GM19397 (cell line): ENCODE results near the gene CADPS.

Experiments
- ATAC-seq: cut with Tn5 transposase; IDR thresholded peaks from one replicate; pipeline ENCODE4 v1.9.1; 2021; ENCODE audit warnings: mild to moderate bottlenecking, moderate library complexity; ENCODE audit not compliant: unreplicated experiment

Gene CADPS

DNA sequence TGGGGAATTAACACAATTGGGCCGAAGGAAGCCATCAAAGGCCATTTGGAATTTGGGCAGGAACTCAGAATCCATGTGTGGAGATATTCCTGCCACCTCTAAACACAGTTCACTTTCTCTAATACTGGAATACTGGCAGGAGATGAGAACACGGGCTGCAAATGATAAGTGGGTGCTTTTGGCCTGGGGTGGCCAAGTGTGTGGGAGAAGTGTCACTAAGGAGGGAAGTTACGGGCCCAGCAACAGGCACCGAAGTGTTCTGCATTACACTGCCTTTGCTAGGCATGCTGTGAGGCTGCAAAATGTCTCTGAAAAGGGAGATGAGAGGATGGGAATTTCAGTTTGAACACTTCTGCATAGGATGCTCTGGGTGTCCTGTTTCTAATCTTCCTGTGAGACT, 412.4 kb downstream of the CADPS start:
- no peak for ATAC-seq

DNA sequence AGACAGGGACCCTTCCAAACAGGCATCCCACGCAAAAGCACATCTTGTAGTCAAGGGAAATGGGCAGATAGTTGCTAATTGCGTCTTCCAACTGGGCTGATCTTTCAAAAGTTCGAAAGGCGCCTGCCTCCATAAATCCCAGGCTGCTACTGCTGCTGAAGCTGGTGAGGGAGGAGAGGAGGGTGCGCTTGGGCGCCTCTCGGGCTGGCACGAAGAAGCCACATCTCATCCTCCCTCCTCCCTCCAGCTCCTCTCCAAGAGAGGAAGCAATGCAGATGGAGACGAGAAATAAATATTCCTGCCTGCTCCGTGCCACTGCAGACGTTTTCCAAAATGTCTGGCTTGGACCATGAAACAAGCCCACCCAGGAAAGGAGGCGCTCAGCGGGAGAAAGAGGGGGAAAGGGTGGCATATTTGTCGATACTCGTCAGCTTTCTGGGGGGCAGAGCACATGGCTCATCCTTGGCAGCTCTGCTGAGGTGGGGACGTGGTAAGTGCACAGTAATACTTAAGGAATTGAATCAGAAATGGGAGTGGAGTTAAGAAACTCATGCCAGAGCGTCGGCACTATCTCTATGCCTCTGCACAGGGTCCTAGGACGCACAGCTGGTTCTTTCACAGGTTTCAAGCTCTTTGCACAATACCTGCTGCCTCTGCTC, 413.0 kb downstream of the CADPS start:
- no peak for ATAC-seq

DNA sequence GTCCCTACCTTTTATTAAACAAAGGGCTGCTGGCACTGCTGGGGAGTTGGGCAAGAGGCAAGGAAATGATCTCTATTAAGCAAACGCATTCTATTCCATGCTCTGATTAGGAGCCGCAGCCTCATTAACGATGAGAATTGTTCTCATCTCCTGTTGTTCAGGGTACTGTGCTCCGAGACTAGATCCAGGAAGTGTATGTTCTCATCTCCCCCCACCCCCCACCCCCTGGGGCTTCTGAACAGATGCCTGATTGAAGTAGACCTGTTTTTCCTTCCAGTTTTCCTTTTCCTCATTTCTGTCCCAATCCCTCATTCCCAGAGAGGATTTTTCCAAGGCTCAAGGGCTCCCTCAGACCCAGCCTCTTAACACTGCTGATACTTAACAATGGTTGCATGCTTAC, 420.3 kb downstream of the CADPS start:
- ATAC-seq: no peak

DNA sequence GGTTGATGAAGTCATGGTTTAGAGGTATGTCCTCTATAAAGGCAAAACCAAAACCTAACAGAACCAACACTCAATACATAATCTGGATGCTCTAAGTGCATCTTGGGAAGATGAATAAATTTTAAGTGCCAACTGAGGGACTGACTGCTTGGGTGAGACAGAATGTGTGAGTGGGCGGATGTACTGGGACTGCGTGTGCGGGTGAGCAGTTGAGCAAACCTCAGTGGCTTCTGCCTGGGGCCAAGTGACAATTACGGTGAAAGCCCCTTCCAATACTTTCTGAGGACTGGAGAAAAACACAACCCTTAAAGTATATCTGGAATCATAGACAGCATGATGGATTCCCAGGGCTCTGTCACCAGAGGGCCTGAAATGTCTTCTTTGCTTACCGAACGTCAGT, 421.8 kb downstream of the CADPS start:
- ATAC-seq: no peak

DNA sequence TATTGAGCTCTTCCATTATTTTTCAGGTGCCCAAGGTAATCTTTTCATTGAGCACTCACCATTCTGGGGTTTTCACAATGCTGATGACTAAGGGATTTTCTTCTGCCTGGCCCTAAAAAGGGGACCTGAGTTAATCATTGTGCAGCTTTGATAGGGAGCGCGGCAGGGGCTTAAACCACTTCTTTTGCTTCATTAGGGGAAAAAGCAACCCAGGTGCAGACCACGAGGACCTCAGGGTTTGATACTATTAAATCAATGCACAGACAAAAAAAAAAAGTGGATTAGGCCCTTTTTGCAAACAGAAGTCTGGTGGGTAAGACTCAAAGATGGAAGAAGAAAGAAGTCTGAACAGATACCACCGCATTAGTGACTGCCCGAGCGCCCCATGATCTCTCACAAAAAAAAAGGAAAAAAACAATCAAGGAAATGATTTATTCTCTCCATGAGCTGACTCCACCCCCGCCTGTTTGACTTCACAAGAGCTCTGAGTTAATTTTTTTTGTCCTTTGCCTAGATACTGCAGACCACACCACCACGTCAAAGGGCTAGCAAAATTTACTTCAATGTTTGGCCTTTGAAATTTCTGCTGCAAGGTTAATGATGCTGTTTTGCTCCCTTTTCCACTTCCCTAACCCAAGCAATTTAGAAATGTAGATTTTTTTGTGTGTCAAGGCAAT, 423.9 kb downstream of the CADPS start:
- ATAC-seq: no peak

DNA sequence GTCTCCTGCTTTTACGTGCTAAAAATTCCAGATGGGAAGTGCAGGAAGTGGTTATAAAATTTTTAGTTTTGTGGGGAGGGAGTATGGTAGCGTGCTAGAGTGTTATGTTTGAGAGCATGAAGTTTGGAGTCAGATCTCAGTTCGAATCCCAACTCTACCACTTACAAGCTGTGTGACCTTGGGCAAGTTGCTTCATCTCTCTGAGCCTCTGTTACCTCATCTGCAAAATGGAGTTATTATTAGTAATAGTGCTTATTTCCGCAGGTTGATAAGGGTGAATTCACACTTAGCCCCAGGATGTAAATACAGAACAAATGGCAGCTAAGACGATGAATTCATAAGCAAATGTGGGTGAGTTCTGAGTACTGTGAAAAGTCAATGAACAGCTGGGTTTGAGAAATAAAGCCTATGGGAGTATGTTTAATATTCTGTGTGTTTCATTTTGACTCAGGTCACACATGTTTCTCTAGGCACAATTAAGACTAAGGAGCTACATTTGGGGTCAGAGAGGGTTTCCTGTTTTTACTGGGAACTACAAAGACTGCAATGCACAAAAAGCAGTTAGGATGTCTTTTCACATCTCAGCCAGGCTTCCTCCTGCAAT, 428.8 kb downstream of the CADPS start:
- peak; percentile 47 for ATAC-seq

DNA sequence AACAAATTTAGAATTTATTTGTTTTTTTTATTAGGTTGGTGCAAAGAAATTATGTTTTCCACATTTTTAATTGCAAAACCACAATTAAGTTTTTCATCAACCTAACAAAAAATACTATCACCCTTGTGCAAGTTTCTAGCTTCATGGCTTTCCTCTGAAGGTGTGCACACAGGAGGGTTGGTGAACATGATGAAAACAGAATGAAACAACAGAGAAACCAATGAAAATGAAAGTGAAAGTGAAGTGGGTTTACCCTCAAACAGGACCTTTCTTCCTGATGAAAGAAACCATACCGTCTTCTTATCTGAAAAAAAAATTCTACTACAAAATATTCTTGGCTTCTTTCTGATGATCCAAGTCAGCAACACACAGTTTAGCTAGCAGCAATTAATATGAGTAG, 429.9 kb downstream of the CADPS start:
- ATAC-seq: no peak

DNA sequence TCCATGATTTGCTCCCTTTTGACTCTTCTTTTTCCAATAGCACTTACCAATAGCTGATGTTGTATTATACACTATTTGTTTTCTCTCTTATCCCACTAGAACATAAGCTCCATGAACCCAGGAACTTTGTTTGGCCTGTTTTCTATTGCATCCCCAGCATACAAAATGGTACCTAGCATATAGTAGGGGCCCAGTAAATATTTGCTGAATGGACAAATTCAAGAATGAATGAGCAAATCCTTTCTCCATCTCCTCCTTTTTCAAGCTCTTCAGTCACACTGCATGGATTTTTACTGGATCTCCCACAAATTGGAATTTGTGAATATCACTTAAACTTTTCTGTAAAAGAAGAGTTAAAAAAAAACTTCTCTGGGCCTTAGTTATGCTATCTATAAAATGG, 435.2 kb downstream of the CADPS start:
- no peak for ATAC-seq

DNA sequence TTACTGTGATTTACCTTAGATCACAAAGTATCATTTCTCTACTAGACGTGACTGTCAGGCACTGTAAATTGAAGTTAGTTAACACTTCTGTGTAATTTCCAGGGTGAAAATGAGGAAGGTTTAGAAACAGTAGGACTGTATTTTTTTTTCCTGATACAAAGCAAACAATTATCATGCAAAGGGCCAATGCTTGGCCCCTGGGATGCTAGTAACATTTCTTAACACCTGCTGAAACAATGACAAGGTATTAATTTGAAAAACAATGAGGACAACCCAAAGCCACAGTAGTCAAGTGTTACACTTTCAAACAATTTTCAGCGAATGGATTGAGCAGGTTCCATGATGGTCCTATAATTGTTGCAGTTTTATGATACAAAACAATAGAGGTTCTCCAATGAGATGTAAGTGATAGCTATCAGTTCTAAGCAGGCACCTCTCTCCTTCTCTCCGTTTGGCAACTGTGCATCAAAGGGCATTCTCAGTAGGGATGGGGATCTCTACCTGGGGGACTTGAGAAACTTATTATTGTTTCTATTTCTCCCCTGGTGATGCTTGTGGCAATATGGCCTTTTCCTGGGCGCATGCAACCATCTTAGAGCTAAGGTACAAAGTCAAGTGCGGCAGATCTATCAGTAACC, 435.9 kb downstream of the CADPS start:
- no peak for ATAC-seq

DNA sequence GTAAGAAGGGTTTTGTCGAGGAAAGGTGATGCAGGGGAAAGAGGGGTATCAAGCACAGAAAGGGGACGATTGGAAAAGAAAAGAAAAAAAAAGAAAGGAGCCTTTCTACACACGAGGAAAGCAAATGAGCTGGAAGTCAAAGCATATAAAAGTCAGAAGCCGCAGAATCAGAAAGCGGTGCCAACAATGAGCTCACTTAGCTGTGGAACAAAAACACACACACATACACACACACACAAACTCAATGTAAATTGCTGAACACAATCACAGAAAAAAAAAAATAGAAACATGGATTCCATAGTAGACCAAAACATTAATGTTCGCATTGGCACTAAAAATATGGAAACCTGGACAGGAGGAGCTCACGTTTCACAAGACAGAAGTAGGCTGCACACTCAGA, 438.4 kb downstream of the CADPS start:
- no peak for ATAC-seq

DNA sequence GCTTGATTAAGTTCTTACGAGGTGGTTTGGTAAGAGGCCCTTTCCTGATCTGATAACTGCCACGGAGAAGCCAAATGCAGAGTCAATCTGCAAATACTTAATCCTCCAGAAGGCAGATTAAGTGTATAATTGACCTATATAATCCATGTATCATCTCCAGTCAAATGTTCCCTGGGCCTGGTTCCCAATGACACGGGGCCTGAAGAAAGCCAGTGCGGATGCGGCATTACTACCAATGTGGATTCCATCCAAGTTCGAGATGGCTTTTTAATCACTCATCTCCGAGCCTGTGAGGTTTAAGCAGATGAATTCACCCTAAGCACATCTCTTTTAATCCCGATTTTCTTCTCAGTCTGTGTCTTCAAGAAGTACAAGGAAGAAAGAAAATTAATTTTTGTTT, 441.8 kb downstream of the CADPS start:
- ATAC-seq: no peak

DNA sequence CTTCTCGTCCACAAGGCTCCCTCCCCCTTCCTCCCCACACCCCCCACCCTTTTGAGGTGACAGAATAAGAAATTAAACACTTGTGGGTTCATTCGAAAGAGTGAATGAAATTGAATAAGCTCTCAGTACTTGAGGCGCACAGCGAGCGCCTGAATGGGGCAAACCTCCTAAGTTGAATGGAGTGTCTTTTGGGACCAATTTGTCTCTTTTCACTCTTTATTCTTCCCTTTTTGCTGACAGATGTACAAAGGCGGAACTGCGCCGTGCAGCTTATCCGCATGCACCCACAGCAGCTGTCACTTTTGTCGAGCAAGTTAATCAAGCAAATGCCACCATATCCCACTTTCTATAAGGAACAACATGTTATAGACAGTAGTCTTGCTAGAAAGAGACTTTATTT, 454.0 kb downstream of the CADPS start:
- ATAC-seq: no peak

DNA sequence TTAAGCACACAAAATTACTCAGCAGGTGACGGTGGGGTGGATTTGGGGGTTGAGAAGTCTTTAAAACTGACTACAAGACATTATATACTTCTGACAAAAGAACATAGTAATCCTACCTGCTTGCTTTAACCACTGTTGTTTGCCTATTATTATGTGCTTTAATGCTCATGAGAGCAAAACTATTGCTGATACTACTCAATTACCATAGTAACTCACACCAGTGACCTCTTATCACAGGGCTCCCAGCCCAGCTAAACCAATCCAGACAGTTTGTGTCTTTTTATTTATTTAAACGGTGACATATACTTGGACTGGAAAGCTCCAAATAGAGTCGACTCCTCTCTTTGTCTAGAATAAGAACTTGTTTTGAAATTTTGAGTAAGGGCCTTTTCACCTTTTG, 459.1 kb downstream of the CADPS start:
- ATAC-seq: no peak

DNA sequence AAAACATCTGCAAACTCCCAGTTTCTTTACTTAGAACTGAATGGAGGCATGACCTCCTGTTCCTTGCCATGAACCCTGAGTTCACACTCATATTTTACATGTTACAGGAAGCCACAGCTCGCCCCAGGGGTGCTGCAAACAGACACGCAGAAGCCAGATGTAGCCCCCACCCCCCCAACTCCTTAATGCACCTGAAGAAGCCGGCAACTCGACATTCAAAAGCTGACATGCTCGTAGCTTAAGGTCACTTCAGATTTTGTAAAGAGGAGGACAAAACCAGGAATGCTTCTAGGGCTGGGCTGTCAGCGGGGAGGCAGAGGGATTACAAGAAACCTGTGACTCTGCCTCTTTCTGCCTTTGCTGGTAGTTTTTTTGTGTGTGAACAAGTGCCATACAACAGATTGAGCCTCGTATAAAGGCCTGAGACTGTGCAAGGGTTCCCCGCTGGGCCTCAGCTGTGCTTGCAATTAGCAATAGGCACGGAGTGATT, 459.9 kb downstream of the CADPS start:
- ATAC-seq: no peak

DNA sequence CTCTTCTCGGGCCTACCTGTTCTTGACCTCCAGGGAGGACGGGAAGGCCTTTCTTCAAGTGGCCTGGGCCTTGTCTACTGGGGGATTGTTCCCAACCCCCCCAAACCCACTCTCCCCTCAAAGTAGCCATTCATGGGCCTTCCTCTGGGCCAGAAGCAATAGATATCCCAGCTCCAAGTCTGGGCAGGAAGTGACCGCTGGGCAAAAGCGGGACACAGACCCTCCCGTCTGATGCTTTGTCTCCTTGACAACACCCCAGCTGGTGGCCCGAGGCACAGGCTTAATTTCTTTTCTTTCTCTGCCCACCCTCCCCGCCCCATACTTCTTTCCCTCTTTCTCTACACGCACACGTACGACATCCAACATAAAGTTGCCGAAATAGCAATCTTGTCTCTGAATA, 460.4 kb downstream of the CADPS start:
- no peak for ATAC-seq

DNA sequence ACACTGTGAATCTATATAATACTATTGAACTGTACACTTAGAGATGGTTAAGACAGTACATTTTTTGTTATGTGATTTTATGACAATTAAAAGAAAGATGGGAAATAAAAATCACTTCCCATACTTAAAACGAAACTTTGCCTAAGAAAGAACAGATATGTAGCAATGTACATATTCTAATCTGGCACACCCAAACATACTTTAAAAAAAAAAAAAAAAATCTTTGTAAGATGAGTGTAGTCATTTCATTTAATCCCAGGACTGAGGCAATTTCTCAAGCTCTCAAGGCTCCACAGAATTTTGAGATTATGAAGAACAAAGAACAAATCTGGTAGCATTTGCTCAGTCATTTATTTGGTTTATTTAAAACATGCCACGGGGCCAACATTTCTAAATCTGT, 461.5 kb downstream of the CADPS start:
- no peak for ATAC-seq

DNA sequence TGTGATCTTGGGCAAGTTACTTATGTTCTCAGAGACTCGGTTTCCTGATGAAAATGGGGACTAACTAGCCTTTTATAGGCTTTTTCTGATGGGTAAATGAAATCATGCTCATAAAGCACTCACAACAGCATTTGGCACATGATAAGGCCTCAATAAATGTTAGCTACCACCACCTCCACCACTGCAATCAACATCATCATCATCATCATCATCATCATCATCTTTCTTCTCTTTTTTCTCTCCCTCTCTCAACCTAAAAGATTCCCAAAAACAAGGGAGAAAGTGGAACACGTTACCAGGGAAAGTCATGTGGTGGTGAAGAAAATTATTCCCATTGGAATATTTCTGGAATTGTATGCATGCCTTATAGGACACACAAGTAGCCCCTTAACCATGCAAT, 468.3 kb downstream of the CADPS start:
- no peak for ATAC-seq

DNA sequence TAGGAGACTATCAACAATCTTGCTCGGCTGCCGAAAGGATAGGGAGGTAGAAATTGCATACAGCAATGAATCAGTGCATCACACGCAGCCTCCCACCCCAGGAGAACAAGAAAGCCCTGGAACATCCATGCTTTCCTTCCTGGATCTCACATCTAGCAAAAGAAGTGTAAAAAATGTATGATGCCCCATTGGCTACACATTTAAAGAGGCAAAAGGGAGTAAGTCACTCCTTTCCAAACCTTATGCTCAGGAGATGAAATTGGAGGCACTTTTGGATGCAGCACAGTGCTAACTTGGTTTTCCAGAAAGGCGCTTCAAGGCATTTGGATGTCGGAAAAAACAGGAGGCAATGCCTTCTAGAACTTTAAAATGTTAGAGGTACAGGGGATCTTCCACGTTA, 469.6 kb downstream of the CADPS start:
- ATAC-seq: no peak

DNA sequence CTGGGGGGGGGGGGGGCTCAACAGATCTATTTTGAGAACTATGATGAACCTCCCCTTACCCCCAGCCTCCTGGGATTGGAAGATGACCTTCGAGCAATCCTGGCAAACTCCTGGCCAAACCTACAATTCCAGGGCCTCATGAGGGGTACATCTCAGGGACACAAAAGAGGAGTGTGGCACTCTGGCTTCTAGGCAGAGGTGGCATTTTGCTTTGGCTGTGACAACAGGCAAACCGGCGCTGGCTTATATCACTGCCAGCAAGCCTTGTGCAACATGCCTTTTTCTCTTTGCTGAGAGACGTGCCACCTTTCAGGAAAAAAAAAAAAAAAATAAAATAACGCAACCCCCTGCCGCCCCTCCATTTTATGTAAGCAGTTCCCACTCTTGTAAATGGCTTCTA, 470.1 kb downstream of the CADPS start:
- ATAC-seq: no peak

DNA sequence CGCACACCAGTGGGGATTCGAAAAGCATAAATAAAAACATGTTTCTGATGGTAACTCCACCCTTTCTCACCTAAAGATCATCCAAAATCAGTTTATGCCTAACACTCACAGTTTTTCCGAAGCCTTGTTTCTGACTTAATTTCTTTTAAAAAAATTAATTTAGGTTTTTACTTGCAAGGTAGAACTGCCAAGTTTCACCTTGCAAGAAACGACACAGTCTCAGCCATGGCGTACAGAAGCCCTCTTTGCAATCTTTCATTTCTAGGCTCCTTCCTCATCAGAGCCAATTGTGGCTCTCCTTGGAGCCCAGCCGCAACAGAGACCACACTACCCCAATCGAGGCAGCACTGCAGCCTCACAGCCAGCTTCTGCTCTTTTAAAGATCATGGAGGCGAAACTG, 470.9 kb downstream of the CADPS start:
- no peak for ATAC-seq

DNA sequence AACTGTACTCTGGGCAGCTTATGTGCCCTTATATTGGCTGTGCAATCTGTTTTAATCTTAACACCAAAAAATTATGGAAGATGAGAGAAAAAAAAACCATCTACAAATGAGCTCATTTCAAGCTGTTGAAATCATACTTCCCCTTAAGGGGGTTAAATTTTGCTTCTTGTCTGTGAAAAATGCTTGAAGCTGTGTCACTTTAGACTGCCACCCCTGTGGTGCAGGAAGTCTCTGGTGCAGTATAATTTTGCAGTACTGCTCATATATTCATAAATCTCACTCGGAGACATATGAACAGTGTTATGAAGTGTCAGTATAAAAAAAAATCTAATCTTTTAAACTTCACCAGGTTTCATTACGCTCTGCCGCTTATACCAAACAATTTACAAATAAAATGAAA, 471.5 kb downstream of the CADPS start:
- ATAC-seq: no peak
